GM12892 (cell line): ENCODE data around the gene OSBPL8.

Experiments used
- POLR2A ChIP-seq: IDR thresholded peaks from 2 replicates; pipeline ENCODE4 v1.6.1; 2011; ENCODE audit warnings: low read depth, low read length, control low read depth
- POLR2AphosphoS5 ChIP-seq: IDR thresholded peaks from 2 replicates; pipeline ENCODE4 v1.6.1; 2011; ENCODE audit warnings: low read depth, low read length, control low read depth
- TAF1 ChIP-seq: IDR thresholded peaks from 2 replicates; pipeline ENCODE4 v1.6.1; 2011; ENCODE audit warnings: low read depth, mild to moderate bottlenecking, control low read depth, low read length, borderline replicate concordance

- no peak for TF ChIP-seq POLR2A
- no peak for TF ChIP-seq POLR2AphosphoS5
- TF ChIP-seq TAF1, result no peak
Measured at GRCh38 chr12:76332606-76333005, 227.0 kb downstream of the OSBPL8 start.
